Stimulated activated CD4-positive, alpha-beta T cell treated with anti-CD3 and anti-CD28 coated beads, Interleukin-15, amount 100 ng/mL, for 24 hours (primary cell): ENCODE data around the gene LHFPL4.

ENCODE experiments used
- DNase-seq: peaks from one replicate; pipeline ENCODE4 v3.0.0-alpha.2; 2020

The LHFPL4 gene

DNA sequence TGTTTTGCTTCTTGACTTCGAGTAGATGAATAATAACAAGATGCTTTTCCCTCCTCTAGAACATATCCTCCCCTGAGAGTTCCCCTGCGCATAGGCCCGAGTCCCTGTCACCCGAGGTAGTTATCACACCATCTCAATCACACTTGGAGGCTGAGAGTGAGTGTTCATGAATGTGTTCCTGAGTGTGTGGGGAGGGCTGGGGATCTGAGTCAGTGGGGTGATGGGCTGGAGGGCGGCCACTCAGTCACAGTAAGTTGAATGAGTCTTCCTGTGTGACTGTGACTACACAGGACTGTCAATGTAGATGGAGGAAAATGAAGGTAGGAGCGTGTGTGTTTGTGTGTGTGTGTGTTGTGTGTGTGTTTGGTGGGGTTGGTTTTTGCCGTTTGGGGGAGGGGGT is 85.2 kb downstream of the LHFPL4 start:
- DNase-seq: peak; percentile 32

DNA sequence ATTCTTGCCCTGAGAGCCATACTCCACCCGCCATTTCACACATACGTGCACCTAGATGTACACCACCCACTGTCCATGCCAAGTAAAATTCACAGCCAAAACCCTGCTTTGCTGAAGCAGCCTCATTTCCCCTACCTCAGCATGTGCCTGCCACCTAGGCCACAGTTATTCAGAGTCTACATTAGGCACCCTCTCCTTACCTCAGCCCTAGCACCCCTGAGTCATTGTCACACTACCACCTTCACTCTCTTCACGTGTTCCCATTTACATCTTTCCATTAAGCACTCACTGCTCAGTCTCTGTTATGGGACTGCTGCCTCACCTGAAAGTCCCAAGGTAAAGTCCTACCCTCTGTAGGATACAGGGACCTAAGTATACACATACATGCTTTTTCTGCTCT is 86.2 kb downstream of the LHFPL4 start:
- DNase-seq: no peak

DNA sequence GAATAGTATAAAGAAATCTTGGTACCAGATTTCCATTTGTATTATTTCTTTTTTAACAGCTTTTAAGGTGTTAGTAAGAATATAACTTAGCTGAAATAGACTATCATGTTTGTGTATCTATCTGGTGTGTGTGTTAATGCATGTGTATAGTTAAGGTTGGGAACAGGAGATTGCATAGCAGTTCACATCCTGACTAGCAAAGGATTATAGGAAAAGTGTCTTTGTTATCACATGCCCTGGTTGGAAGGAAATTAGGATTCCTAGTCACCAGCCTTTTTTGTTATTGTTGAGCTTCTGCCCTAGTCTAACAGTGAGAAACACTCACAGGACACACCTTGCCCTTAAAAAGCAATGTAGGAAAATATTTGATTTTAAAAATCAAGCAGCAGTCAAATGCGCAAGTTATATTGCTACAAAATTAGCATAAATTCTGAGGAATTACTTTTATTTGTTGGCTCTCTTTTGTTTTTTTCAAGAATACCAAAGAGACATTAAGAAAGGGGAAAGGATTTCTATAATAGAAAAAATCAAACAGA is 98.0 kb downstream of the LHFPL4 start:
- no peak for DNase-seq

- DNase-seq: no peak
Observed at GRCh38 chr3:9452417-9452816, 101.2 kb downstream of the LHFPL4 start.

DNA sequence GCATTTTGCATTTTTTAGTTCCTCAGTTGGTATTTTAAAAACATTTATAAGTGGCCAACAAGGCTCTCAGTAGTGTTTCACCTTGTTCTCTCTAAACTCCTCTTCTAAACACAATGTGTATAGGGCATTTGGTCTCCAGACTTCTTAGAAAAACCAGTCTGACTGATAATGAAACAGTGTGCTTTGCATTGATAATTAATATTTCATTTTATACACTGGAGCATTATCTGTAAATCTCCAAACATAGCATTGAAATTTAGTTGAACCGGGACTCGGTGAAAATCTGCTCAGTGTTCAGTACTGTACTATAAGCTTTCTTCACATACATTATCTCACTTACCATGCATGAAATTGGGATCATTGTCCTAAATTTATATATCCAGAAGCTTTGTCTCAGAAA is 102.6 kb downstream of the LHFPL4 start:
- DNase-seq: no peak

DNA sequence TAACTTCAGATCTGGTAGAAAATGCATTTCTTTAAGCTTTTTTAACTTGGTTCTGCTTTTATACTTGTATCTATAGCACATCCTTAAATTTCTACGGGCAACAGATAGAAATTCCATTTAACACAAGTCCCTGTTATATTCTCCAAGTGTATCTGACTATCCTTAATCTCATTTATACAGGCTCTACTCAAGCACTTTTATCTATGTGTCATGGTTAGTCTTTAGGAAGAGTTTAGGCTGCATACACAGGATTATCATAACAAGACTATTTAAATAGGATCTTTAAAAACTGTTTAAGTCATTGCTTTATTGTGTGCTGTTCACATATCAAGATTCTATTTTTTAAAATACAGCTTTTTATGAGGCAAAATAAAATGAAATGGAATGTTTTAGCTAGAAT is 103.5 kb downstream of the LHFPL4 start:
- DNase-seq: no peak

DNA sequence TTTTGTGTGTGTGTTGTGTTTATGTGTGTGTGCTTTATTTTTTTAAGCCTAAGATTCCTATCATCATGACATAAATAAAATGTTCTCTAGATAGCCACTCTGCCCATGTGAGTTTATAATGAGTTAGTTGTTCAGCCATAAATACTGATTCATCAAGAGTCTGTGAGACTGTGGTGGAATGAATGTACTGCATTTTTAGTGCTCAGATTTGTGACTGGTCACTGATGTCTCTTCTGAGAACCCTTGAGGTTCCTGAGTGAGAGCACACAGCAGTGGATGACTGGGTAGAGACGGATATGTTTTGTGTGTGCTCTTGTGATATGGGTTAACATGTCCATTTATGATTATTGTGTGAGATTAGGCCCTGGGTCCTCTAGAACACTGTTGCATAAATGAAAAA is 105.0 kb downstream of the LHFPL4 start:
- DNase-seq: no peak
